Hepatocyte (in vitro differentiated cells): ENCODE results near the gene REPS2. TPM values are rescaled to one million over a fixed set of nuclear protein-coding genes. Genes with fewer than 3 reads are reported as not detected.

Experiments used
- DNase-seq: peaks from one replicate; pipeline ENCODE4 v3.0.0-alpha.2; 2016; ENCODE audit warnings: low spot score
- H2AFZ ChIP-seq: fragments of 200-600 bp; sonication (generic); 2 replicates; pipeline ENCODE4 v1.6.0; 2016; ENCODE audit warnings: antibody characterized with exemption, mild to moderate bottlenecking
- H3K27ac ChIP-seq: fragments of 200-600 bp; sonication (generic); 2 replicates; pipeline ENCODE4 v1.5.1; 2016; ENCODE audit warnings: mild to moderate bottlenecking
- H3K27me3 ChIP-seq: fragments of 200-600 bp; sonication (generic); 2 replicates; pipeline ENCODE4 v1.6.1; 2016
- H3K36me3 ChIP-seq: fragments of 200-600 bp; sonication (generic); replicated peaks from 2 replicates; pipeline ENCODE4 v1.5.1; 2016; ENCODE audit warnings: low read depth; ENCODE audit not compliant: insufficient read depth
- H3K4me1 ChIP-seq: fragments of 200-600 bp; sonication (generic); 2 replicates; pipeline ENCODE4 v1.5.1; 2016; ENCODE audit warnings: mild to moderate bottlenecking, moderate library complexity; ENCODE audit not compliant: insufficient read depth
- H3K4me2 ChIP-seq: fragments of 200-600 bp; sonication (generic); 2 replicates; pipeline ENCODE4 v1.6.0; 2016
- H3K4me3 ChIP-seq: fragments of 200-600 bp; sonication (generic); 2 replicates; pipeline ENCODE4 v1.5.1; 2016; ENCODE audit warnings: mild to moderate bottlenecking
- H3K79me2 ChIP-seq: fragments of 200-600 bp; sonication (generic); 2 replicates; pipeline ENCODE4 v1.6.0; 2017; ENCODE audit warnings: mild to moderate bottlenecking
- H3K9me2 ChIP-seq: fragments of 200-600 bp; sonication (generic); replicated peaks from 2 replicates; pipeline ENCODE4 v1.6.0; 2017; ENCODE audit warnings: mild to moderate bottlenecking; ENCODE audit not compliant: insufficient read depth
- H3K9me3 ChIP-seq: fragments of 200-600 bp; sonication (generic); 2 replicates; pipeline ENCODE4 v1.5.1; 2016; ENCODE audit warnings: low read depth, mild to moderate bottlenecking
- H4K20me1 ChIP-seq: fragments of 200-600 bp; sonication (generic); 2 replicates; pipeline ENCODE4 v1.6.0; 2016; ENCODE audit warnings: mild to moderate bottlenecking; ENCODE audit not compliant: insufficient read depth, poor library complexity, severe bottlenecking
- EZH2 ChIP-seq: fragments of 200-600 bp; sonication (generic); IDR thresholded peaks from 2 replicates; pipeline ENCODE4 v1.6.1; 2016; ENCODE audit warnings: antibody characterized with exemption, mild to moderate bottlenecking, borderline replicate concordance
- EZH2phosphoT487 ChIP-seq: fragments of 200-600 bp; sonication (generic); IDR thresholded peaks from one replicate; pipeline ENCODE4 v1.6.1; 2018; ENCODE audit warnings: antibody characterized with exemption, mild to moderate bottlenecking, low read depth, moderate library complexity; ENCODE audit not compliant: unreplicated experiment, severe bottlenecking
- WGBS: methylation state at CpG from one replicate; pipeline ENCODE4 v1.1.6; 2016; ENCODE audit warnings: low lambda C conversion rate; ENCODE audit errors: missing lambda C conversion rate; 5-methylcytosine and 5-hydroxymethylcytosine counted together
- polyA plus RNA-seq: library from polyadenylated mRNA; unstranded; fragments of >200 nt; fragmentation: Nextera tagmentation; extraction: Ambion mirVana; gene quantifications from 2 replicates; pipeline ENCODE4 v1.2.1, GENCODE V29; 2016
- total RNA-seq: library from RNA; depleted of rRNA; stranded (reverse); fragments of >200 nt; gene quantifications from 2 replicates; pipeline ENCODE4 v1.2.3, GENCODE V29; 2014
- TF ChIP-seq, protein P1 (sequence below): fragments of 200-600 bp; sonication (generic); IDR thresholded peaks from 2 replicates; pipeline ENCODE4 v1.5.1; 2016; ENCODE audit warnings: antibody characterized with exemption, mild to moderate bottlenecking; ENCODE audit not compliant: poor library complexity

Gene REPS2
- total and polyA plus RNA-seq, 2 experiments from 2014 or later, result 3.4 to 5.0 TPM

DNA sequence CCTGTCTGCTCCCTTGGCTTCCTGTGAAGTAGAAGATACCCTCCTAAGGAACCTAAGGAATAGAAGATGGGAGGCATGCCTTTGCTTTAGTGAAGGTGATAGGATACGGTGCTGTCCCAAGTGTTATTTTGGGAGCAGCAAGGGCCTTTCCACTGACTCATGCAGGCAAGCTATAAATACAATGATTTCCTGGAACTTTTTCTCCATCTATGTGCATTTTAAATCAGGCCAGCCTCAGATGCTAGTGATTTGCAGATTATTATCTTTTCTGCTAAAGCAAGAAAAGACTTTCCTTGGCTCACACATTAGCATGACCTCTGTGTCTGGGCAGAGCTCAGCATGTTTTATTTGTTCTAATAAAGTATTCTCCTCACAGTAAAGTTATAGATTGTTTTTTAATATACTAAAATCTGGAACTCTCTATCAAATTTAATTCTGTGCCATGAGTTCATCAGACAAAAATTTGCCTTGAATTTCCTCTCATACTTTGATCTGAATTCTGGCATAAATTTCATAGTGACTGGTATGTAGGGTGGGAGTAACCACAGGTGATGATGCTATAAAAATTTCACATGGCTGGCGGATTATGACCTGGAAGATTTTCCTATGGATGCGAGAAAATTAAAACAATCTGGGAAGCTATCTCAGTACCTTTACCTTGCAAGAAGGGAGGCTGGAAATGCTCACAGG is 131.7 kb downstream of the REPS2 start:
- no peaks in the 10 kb centered on the region for H3K36me3 ChIP-seq
- H3K9me2 ChIP-seq, result no peaks in the 10 kb centered on the region
- TF ChIP-seq EZH2phosphoT487 (no peak), EZH2 (no peak)
- TF ChIP-seq, protein P1, sequence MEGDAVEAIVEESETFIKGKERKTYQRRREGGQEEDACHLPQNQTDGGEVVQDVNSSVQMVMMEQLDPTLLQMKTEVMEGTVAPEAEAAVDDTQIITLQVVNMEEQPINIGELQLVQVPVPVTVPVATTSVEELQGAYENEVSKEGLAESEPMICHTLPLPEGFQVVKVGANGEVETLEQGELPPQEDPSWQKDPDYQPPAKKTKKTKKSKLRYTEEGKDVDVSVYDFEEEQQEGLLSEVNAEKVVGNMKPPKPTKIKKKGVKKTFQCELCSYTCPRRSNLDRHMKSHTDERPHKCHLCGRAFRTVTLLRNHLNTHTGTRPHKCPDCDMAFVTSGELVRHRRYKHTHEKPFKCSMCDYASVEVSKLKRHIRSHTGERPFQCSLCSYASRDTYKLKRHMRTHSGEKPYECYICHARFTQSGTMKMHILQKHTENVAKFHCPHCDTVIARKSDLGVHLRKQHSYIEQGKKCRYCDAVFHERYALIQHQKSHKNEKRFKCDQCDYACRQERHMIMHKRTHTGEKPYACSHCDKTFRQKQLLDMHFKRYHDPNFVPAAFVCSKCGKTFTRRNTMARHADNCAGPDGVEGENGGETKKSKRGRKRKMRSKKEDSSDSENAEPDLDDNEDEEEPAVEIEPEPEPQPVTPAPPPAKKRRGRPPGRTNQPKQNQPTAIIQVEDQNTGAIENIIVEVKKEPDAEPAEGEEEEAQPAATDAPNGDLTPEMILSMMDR, result no peak
- WGBS, result 71% methylated on average over 3 of the region's 3 CpGs
- no peak overlapping the region for H2AFZ ChIP-seq
- H3K4me3 ChIP-seq, result no peak overlapping the region
- H3K27me3 ChIP-seq, result no peaks in the 10 kb centered on the region
- no peaks in the 10 kb centered on the region for H3K4me1 ChIP-seq
- no peaks in the 10 kb centered on the region for H3K9me3 ChIP-seq
- no peaks in the 10 kb centered on the region for H3K79me2 ChIP-seq
- no peak overlapping the region for H3K4me2 ChIP-seq
- H3K27ac ChIP-seq, result no peak overlapping the region
- H4K20me1 ChIP-seq, result no peaks in the 10 kb centered on the region
- no peak for DNase-seq

DNA sequence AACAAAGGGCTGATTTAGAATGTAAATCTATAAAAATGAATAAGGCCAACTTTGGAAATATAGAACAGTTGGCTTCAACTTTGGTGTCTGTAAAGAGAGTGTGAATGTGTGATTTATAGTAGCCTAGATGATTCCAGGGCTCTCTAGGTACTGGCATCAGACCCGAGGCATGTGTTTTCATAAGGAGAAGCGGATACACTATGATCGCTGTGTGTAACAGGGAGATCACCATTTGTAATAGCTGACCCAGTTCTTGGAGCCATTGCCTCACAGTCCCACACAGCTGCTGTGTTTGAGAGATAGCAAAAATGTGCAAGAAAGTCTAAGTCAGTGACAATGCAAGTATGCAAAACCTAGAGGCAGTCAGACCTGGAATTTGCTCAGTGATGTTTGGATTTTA is 135.1 kb downstream of the REPS2 start:
- Histone ChIP-seq H3K9me3 (peaks cover 6% of the 10 kb centered on the region), H3K27me3 (no peaks in the 10 kb centered on the region), H3K4me1 (no peaks in the 10 kb centered on the region), H3K79me2 (no peaks in the 10 kb centered on the region), H3K36me3 (no peaks in the 10 kb centered on the region), H4K20me1 (no peaks in the 10 kb centered on the region), H3K4me2 (no peak overlapping the region), H3K27ac (no peak overlapping the region), H2AFZ (no peak overlapping the region), H3K9me2 (no peaks in the 10 kb centered on the region), H3K4me3 (no peak overlapping the region)
- 75% methylated on average over 3 of the region's 3 CpGs for WGBS
- TF ChIP-seq EZH2, result no peak
- TF ChIP-seq EZH2phosphoT487, result no peak
- TF ChIP-seq, protein P1, result no peak
- DNase-seq, result no peak

- Histone ChIP-seq H3K27me3 (no peaks in the 10 kb centered on the region), H3K4me2 (no peak overlapping the region), H3K27ac (no peak overlapping the region), H2AFZ (no peak overlapping the region), H4K20me1 (no peaks in the 10 kb centered on the region), H3K4me3 (no peak overlapping the region), H3K9me3 (peaks cover 6% of the 10 kb centered on the region), H3K36me3 (no peaks in the 10 kb centered on the region), H3K9me2 (no peaks in the 10 kb centered on the region), H3K4me1 (no peaks in the 10 kb centered on the region), H3K79me2 (no peaks in the 10 kb centered on the region)
- 59% methylated on average over 2 of the region's 2 CpGs for WGBS
- TF ChIP-seq EZH2 (no peak), EZH2phosphoT487 (no peak)
- TF ChIP-seq, protein P1, result no peak
- no peak for DNase-seq
Measured at GRCh38 chrX:17081968-17082367, 135.5 kb downstream of the REPS2 start.
